SK-N-SH treated with all-trans-retinoic acid at 6 μM for 48 hours (cell line): ENCODE results near the gene NCOA5.

Source experiments
- ARNTL ChIP-seq: fragments of 450-650 bp; formaldehyde crosslinking; IDR thresholded peaks from 2 replicates; pipeline ENCODE4 v1.5.0; 2020; ENCODE audit warnings: low read depth, mild to moderate bottlenecking, moderate library complexity, borderline replicate concordance
- CREB5 ChIP-seq: fragments of 250-450 bp; sonication (Bioruptor Pico); IDR thresholded peaks from 2 replicates; pipeline ENCODE4 v1.5.1; 2020; ENCODE audit warnings: low read depth, mild to moderate bottlenecking, moderate library complexity
- CSRNP3 ChIP-seq: fragments of 250-450 bp; sonication (Bioruptor Pico); IDR thresholded peaks from 2 replicates; pipeline ENCODE4 v1.5.1; 2021; ENCODE audit warnings: mild to moderate bottlenecking, moderate library complexity
- OSR1 ChIP-seq: fragments of 250-450 bp; sonication (Bioruptor Pico); IDR thresholded peaks from 2 replicates; pipeline ENCODE4 v1.8.0; 2022; ENCODE audit warnings: moderate library complexity, mild to moderate bottlenecking, inconsistent platforms
- PATZ1 ChIP-seq: fragments of 250-450 bp; sonication (Bioruptor Pico); IDR thresholded peaks from 2 replicates; pipeline ENCODE4 v1.8.0; 2020; ENCODE audit warnings: mild to moderate bottlenecking, moderate library complexity, borderline replicate concordance
- RARB ChIP-seq: fragments of 250-450 bp; sonication (Bioruptor Pico); IDR thresholded peaks from 2 replicates; pipeline ENCODE4 v1.8.0; 2021; ENCODE audit warnings: mild to moderate bottlenecking, moderate library complexity
- TOX ChIP-seq: fragments of 250-450 bp; sonication (Bioruptor Pico); IDR thresholded peaks from 2 replicates; pipeline ENCODE4 v1.8.0; 2021; ENCODE audit warnings: mild to moderate bottlenecking, moderate library complexity, borderline replicate concordance
- ZFP3 ChIP-seq: fragments of 250-450 bp; sonication (Bioruptor Pico); IDR thresholded peaks from 2 replicates; pipeline ENCODE4 v1.5.0; 2020; ENCODE audit warnings: mild to moderate bottlenecking, moderate library complexity
- ZFP30 ChIP-seq: fragments of 450-650 bp; formaldehyde crosslinking; IDR thresholded peaks from 2 replicates; pipeline ENCODE4 v1.5.0; 2022; ENCODE audit warnings: mild to moderate bottlenecking, moderate library complexity
- ZNF565 ChIP-seq: fragments of 450-650 bp; formaldehyde crosslinking; conservative IDR thresholded peaks from 2 replicates; pipeline ENCODE4 v1.5.0; 2020; ENCODE audit warnings: low read depth, mild to moderate bottlenecking, moderate library complexity
- ZNF8 ChIP-seq: fragments of 450-650 bp; formaldehyde crosslinking; IDR thresholded peaks from 2 replicates; pipeline ENCODE4 v1.5.0; 2020; ENCODE audit warnings: mild to moderate bottlenecking, moderate library complexity

GRCh38 chr20:46078954-46079353 is 10.8 kb downstream of the NCOA5 start:
- TF ChIP-seq ZNF565 (CRISPR knock-in tag), result no peak
- no peak for TF ChIP-seq PATZ1 (CRISPR knock-in tag)
- TF ChIP-seq CSRNP3 (CRISPR knock-in tag), result no peak
- no peak for TF ChIP-seq TOX (CRISPR knock-in tag)
- TF ChIP-seq ARNTL (CRISPR knock-in tag), result no peak
- no peak for TF ChIP-seq ZFP3 (CRISPR knock-in tag)
- TF ChIP-seq ZFP30, result no peak
- TF ChIP-seq OSR1, result no peak
- TF ChIP-seq ZNF8 (CRISPR knock-in tag), result no peak
- TF ChIP-seq RARB (CRISPR knock-in tag), result no peak
- no peak for TF ChIP-seq CREB5 (CRISPR knock-in tag)
